Measurements from ENCODE around the gene ZSCAN21. TPM values are rescaled to one million over a fixed set of nuclear protein-coding genes. Genes with fewer than 3 reads are reported as not detected.

The ZSCAN21 gene
- total RNA-seq, 1 donor from 2014 or later: 11.1 TPM

GRCh38 chr7:100111914-100112313 lies 62.3 kb downstream of the ZSCAN21 start:
- Mint-ChIP-seq H3K36me3 (ENCODE audit: low read depth, unreplicated experiment) (peaks cover 33% of the 10 kb centered on the region), H3K27me3 (ENCODE audit: low read depth, unreplicated experiment) (no peaks in the 10 kb centered on the region), H3K4me1 (ENCODE audit: low read depth, unreplicated experiment) (no peaks in the 10 kb centered on the region), H3K4me3 (ENCODE audit: unreplicated experiment) (no peak overlapping the region), H3K27ac (ENCODE audit: unreplicated experiment) (no peak overlapping the region), H3K9me3 (ENCODE audit: unreplicated experiment) (no peaks in the 10 kb centered on the region)
- DNase-seq (ENCODE audit: low read depth) (no peak), FAIRE-seq (no peak)
- Histone ChIP-seq H3K79me2 (ENCODE audit: insufficient read depth, low read length) (no peaks in the 10 kb centered on the region), H3K27me3 (ENCODE audit: insufficient read depth, low read length) (no peaks in the 10 kb centered on the region), H3K4me3 (ENCODE audit: insufficient read depth, low read depth, low read length) (no peak overlapping the region), H3K36me3 (ENCODE audit: insufficient read depth, low read length) (peaks cover 14% of the 10 kb centered on the region), H3K4me1 (ENCODE audit: insufficient read depth, low read length) (no peaks in the 10 kb centered on the region), H3K9ac (ENCODE audit: low read length) (no peak overlapping the region), H2AFZ (ENCODE audit: low read depth, low read length) (no peak overlapping the region), H4K20me1 (ENCODE audit: insufficient read depth, low read length) (peaks cover 13% of the 10 kb centered on the region), H3K9me3 (ENCODE audit: insufficient read depth, low read depth, low read length) (no peaks in the 10 kb centered on the region), H3K4me2 (ENCODE audit: low read length) (no peak overlapping the region), H3K27ac (ENCODE audit: low read depth, low read length) (no peak overlapping the region)
- TF ChIP-seq CTCF (IDR thresholded peaks at IDR 0.05; ENCODE audit: insufficient read depth, low read depth, low read length) (no peak), EZH2 (IDR thresholded peaks at IDR 0.05; ENCODE audit: insufficient read depth, low read length) (no peak)

Small RNA genes lying within 50 kb of the gene (microRNA-seq; reads per million reads assigned to microRNA genes)
- gene MIR106B (4,538 reads per million, percentile 92 among the genes with 10 or more reads in this experiment), gene MIR25 (677 reads per million, percentile 80 among the genes with 10 or more reads in this experiment), gene MIR93 (14,930 reads per million, percentile 97 among the genes with 10 or more reads in this experiment)

Other genes starting within 250 kb of the ZSCAN21 start
- not detected in 2 replicates for gene CYP3A43, start 221.8 kb upstream of the ZSCAN21 start, total RNA-seq
- not detected in 2 replicates for gene OR2AE1, start 172.7 kb upstream of the ZSCAN21 start, total RNA-seq
- 4.1 and 4.6 TPM in 2 replicates for gene TRIM4, start 130.2 kb upstream of the ZSCAN21 start, total RNA-seq
- not detected in 2 replicates for gene GJC3, start 120.2 kb upstream of the ZSCAN21 start, total RNA-seq
- not detected in 2 replicates for gene AZGP1, start 73.7 kb upstream of the ZSCAN21 start, total RNA-seq
- gene ZKSCAN1, start 34.2 kb upstream of the ZSCAN21 start, total RNA-seq: 70.3 and 70.8 TPM in 2 replicates
- 24.0 TPM in 2 replicates for gene ZNF3, start 31.9 kb downstream of the ZSCAN21 start, total RNA-seq
- gene COPS6, start 39.2 kb downstream of the ZSCAN21 start, total RNA-seq: 87.9 and 95.3 TPM in 2 replicates
- gene MCM7, start 51.6 kb downstream of the ZSCAN21 start, total RNA-seq: 39.7 and 55.2 TPM in 2 replicates
- gene AP4M1, start 51.9 kb downstream of the ZSCAN21 start, total RNA-seq: 14.7 and 15.5 TPM in 2 replicates
- 35.7 and 47.0 TPM in 2 replicates for gene TAF6, start 69.6 kb downstream of the ZSCAN21 start, total RNA-seq
- gene CNPY4, start 69.9 kb downstream of the ZSCAN21 start, total RNA-seq: 16.4 and 18.5 TPM in 2 replicates
- 2.3 and 2.7 TPM in 2 replicates for gene MBLAC1, start 77.2 kb downstream of the ZSCAN21 start, total RNA-seq
- gene LAMTOR4, start 99.1 kb downstream of the ZSCAN21 start, total RNA-seq: 59.9 and 62.7 TPM in 2 replicates
- gene TRAPPC14, start 108.9 kb downstream of the ZSCAN21 start, total RNA-seq: 18.7 and 19.5 TPM in 2 replicates
- gene GAL3ST4, start 118.8 kb downstream of the ZSCAN21 start, total RNA-seq: 3.1 and 3.4 TPM in 2 replicates
- 6.5 and 7.6 TPM in 2 replicates for gene GPC2, start 127.6 kb downstream of the ZSCAN21 start, total RNA-seq
- gene STAG3, start 128.1 kb downstream of the ZSCAN21 start, total RNA-seq: 0.34 and 0.36 TPM in 2 replicates
- not detected in 2 replicates for gene PVRIG, start 170.2 kb downstream of the ZSCAN21 start, total RNA-seq